HG03060 (cell line): ENCODE results near the gene UMAD1.

Source experiments
- ATAC-seq: cut with Tn5 transposase; IDR thresholded peaks from one replicate; pipeline ENCODE4 v1.9.1; 2021; ENCODE audit warnings: low read depth, moderate number of reproducible peaks; ENCODE audit not compliant: unreplicated experiment

The UMAD1 gene

GRCh38 chr7:7761340-7761973 lies 120.9 kb downstream of the UMAD1 start:
- no peak for ATAC-seq

GRCh38 chr7:7761974-7762779 lies 121.6 kb downstream of the UMAD1 start:
- no peak for ATAC-seq

- ATAC-seq = no peak
Observed at GRCh38 chr7:7764520-7765396, 124.2 kb downstream of the UMAD1 start.

- ATAC-seq = peak; percentile 54
Observed at GRCh38 chr7:7765422-7765821, 124.9 kb downstream of the UMAD1 start.

GRCh38 chr7:7766671-7767070 lies 126.1 kb downstream of the UMAD1 start:
- ATAC-seq = no peak

GRCh38 chr7:7768977-7769709 lies 128.6 kb downstream of the UMAD1 start:
- ATAC-seq = no peak

GRCh38 chr7:7769710-7770627 lies 129.4 kb downstream of the UMAD1 start:
- ATAC-seq = no peak

- ATAC-seq = no peak
Observed at GRCh38 chr7:7771452-7771851, 130.9 kb downstream of the UMAD1 start.

- ATAC-seq = no peak
Observed at GRCh38 chr7:7772397-7772821, 131.9 kb downstream of the UMAD1 start.

- ATAC-seq = peak; percentile 70
Observed at GRCh38 chr7:7773334-7774309, 133.1 kb downstream of the UMAD1 start.

GRCh38 chr7:7779888-7780287 lies 139.3 kb downstream of the UMAD1 start:
- no peak for ATAC-seq

- ATAC-seq = no peak
Observed at GRCh38 chr7:7783001-7783400, 142.4 kb downstream of the UMAD1 start.

GRCh38 chr7:7785344-7785973 lies 144.9 kb downstream of the UMAD1 start:
- no peak for ATAC-seq

- ATAC-seq = no peak
Observed at GRCh38 chr7:7786595-7786994, 146.0 kb downstream of the UMAD1 start.

- peak; percentile 62 for ATAC-seq
Observed at GRCh38 chr7:7789551-7789988, 149.0 kb downstream of the UMAD1 start.

GRCh38 chr7:7790041-7790741 lies 149.6 kb downstream of the UMAD1 start:
- no peak for ATAC-seq

- ATAC-seq = no peak
Observed at GRCh38 chr7:7791523-7791922, 151.0 kb downstream of the UMAD1 start.
